Fibroblast of pulmonary artery (primary cell): ENCODE results near the gene APBB2.

ENCODE experiments used
- DNase-seq: peaks from one replicate; pipeline ENCODE4 v3.0.0-alpha.2; 2010; ENCODE audit warnings: low read depth
- H3K4me3 ChIP-seq: replicated peaks from 2 replicates; pipeline ENCODE4 v1.5.1; 2011; ENCODE audit warnings: low read depth, mild to moderate bottlenecking, control low read depth, low read length, moderate library complexity
- TF ChIP-seq, protein P1 (sequence below): IDR thresholded peaks from 2 replicates; pipeline ENCODE4 v1.5.1; 2011; ENCODE audit warnings: mild to moderate bottlenecking, control low read depth, low read length, inconsistent platforms; ENCODE audit errors: missing control alignments

Gene APBB2

DNA sequence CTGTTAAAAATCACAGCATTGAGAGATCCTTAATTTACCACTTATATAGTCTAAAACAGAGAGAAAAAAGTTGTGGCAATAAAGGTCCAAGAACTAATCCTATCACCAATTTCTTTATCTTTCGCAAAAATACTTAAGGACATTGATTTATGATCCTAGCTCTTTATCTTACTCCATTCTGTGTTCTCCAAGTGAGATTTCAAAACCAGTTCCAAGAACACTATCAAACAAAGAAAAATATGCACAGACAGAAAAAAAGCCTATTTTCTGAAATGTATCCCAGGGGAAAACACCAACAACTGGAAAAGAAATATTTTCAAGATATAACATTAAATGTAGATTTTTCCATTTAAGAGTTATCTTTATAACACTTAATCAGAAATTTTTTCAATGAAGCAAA, 172.8 kb downstream of the APBB2 start:
- no peak overlapping the region for H3K4me3 ChIP-seq
- no peak for DNase-seq
- TF ChIP-seq, protein P1, sequence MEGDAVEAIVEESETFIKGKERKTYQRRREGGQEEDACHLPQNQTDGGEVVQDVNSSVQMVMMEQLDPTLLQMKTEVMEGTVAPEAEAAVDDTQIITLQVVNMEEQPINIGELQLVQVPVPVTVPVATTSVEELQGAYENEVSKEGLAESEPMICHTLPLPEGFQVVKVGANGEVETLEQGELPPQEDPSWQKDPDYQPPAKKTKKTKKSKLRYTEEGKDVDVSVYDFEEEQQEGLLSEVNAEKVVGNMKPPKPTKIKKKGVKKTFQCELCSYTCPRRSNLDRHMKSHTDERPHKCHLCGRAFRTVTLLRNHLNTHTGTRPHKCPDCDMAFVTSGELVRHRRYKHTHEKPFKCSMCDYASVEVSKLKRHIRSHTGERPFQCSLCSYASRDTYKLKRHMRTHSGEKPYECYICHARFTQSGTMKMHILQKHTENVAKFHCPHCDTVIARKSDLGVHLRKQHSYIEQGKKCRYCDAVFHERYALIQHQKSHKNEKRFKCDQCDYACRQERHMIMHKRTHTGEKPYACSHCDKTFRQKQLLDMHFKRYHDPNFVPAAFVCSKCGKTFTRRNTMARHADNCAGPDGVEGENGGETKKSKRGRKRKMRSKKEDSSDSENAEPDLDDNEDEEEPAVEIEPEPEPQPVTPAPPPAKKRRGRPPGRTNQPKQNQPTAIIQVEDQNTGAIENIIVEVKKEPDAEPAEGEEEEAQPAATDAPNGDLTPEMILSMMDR = no peak

DNA sequence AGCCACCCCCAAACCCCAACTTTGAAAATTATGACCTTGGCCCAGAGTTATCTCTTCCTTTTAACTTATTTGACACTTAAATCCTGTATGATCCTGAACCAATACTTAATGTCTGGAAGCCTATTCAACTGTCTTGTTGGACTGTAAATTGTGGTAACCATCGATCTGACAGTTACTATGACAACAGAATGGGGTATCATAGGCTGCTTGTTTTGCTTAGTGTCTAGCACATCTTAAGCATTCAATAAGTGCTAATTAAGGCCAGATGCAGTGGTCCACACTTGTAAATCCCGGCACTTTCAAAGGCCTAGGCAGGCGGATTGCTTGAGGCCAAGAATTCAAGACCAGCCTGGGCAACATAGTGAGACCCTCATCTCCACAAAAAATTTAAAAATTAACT, 175.0 kb downstream of the APBB2 start:
- TF ChIP-seq, protein P1 = no peak

DNA sequence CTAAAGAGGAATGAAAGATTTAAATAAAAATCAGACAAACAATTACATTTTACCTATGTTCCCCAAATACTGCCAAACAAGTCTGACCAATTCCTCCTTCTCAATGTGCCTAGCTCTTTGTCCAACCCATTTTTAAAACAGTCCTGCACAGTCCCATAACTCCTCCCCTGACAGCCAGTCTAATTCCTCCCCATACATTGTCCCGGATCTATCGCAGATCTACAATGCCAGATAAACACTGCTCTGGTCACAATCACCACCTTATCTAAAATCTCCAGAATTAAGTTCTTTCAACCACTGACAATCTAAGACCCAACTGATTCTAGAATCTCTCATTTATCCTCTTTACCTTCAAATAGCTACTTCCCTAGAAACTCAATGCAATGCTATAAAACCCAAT, 176.0 kb downstream of the APBB2 start:
- TF ChIP-seq, protein P1 = no peak
- no peak for DNase-seq
- no peak overlapping the region for H3K4me3 ChIP-seq

More for the DNA sequence above, 175.0 kb downstream of the APBB2 start:
- DNase-seq = no peak
- H3K4me3 ChIP-seq = no peak overlapping the region

DNA sequence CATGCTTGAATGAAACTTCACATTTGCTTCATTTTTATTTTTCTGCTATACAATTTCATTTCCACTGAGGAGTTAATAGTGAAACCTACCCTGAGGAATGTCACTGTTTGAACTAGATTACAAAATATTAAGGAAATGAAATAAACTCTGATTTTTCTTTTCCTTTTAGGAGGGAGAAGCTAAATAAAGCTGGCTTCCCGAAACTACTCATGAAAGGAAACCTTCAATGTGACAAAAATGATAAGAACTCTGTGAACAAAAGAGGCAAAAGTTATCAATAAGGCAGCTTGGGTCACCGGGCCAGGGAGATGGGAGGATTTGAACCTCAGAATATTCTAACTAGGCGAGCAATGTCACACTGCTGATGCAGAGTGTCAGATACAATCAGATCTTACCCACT, 185.2 kb downstream of the APBB2 start:
- DNase-seq = no peak
- TF ChIP-seq, protein P1 = no peak
- no peak overlapping the region for H3K4me3 ChIP-seq

DNA sequence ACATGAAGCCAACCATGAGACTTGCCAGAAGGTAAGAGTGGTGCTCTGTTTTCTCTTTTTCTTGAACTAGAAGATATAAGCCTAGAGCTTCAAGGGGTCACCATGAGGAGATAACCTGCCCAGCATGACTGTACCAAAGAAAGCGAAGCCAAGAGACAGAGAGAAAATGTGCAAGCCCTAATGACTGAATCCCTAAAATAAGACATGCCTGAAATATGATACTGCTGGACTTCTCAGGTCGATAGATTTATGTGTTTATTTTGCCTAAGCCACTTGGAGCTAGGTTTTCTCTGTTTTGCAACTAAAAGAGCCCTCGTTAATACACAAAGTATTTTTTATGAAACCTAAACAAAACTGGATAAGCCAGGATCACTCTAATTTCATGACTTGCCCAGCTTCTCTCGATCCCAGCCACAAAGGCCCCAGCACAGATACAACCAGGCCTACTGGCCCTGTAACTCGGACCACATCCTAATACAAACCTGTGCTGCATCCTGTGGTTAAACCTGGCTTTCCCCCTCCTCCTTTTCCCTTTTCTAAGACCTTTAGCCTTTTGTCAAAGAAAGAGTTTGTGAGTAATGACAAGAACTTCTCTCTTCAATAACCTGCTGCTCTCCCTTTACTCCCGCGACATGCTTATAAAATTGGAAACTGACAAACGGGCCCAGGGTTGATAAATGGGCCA, 185.8 kb downstream of the APBB2 start:
- TF ChIP-seq, protein P1 = no peak
- no peak for DNase-seq
- no peak overlapping the region for H3K4me3 ChIP-seq

DNA sequence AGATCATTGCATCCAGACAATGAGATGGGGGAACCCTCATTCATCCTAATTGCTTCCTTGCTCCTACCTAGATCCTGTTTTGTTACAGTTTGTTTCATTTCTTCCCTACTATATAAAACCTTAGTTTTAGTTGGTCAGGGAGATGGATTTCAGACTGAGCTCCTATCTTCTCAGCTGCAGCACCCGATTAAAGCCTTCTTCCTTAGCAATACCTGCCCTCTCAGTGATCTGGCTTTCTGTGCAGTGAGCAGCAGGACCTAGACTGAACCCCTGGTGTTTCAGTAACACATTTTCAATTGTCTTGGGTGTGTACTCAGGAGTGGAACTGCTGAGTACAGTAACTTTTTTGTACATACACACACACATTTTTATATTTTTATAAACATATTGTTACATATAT, 187.4 kb downstream of the APBB2 start:
- no peak for DNase-seq
- TF ChIP-seq, protein P1 = no peak
- no peak overlapping the region for H3K4me3 ChIP-seq

DNA sequence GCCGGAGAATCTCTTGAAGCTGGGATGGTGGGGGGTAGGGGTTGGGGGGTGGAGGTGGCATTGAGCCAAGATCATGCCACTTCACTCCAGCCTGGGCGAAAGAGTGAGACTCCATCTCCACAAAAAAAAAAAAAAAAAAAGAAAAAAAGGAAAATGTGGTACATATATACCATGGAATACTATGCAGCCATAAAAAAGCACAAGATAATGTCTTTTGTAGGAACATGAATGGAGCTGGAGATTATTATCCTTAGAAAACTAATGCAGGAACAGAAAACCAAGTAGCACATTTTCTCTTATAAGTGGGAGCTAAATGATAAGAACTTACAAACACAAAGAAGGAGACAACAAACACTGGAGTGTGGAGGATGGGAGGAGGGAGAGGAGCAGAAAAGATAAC, 188.5 kb downstream of the APBB2 start:
- DNase-seq = no peak

More for the DNA sequence above, 188.5 kb downstream of the APBB2 start:
- H3K4me3 ChIP-seq = no peak overlapping the region
- TF ChIP-seq, protein P1 = no peak
